Omental fat pad (tissue), 4 donors: Measurements from ENCODE around the gene DCTN1. TPM values are rescaled to one million over a fixed set of nuclear protein-coding genes. Genes with fewer than 3 reads are reported as not detected.

Experiments used
- ATAC-seq: fragments of 150-250 bp; one replicate; pipeline ENCODE4 v1.9.1; 2016; ENCODE audit warnings: mild to moderate bottlenecking, moderate library complexity; ENCODE audit not compliant: low FRiP score
- DNase-seq: peaks from one replicate; pipeline ENCODE4 v3.0.0-alpha.2; 2019; ENCODE audit warnings: low spot score
- CTCF ChIP-seq, 3 donors: fragments of 450-650 bp; IDR thresholded peaks; one replicate each; pipeline ENCODE4 v1.5.1; 2016 to 2017; ENCODE audit warnings: antibody characterized with exemption in 3 of 3, mild to moderate bottlenecking in 3 of 3, moderate library complexity in 2 of 3
- small RNA-seq: library from RNA; depleted of rRNA; stranded (forward); fragments of <200 nt; gene quantifications from one replicate; pipeline ENCODE3, GENCODE V24; 2016
- total RNA-seq, 4 donors: library from RNA; depleted of rRNA; stranded (reverse); fragments of >200 nt; gene quantifications; one replicate each; pipeline ENCODE4 v1.1.0, GENCODE V29; 2016

Gene DCTN1
- total RNA-seq, 4 donors from 2014 or later: 83.1 to 122 (median 114) TPM

GRCh38 chr2:74316627-74317295 is 63.4 kb downstream of the DCTN1 start:
- DNase-seq: no peak
- no peak for ATAC-seq
- no peak for TF ChIP-seq CTCF (IDR thresholded peaks at IDR 0.05)

GRCh38 chr2:74314107-74314506 is 66.0 kb downstream of the DCTN1 start:
- no peak for DNase-seq
- no peak for TF ChIP-seq CTCF (IDR thresholded peaks at IDR 0.05)

GRCh38 chr2:74313497-74313896 is 66.6 kb downstream of the DCTN1 start:
- TF ChIP-seq CTCF (IDR thresholded peaks at IDR 0.05): no peak
- DNase-seq: no peak
- no peak for ATAC-seq

More at GRCh38 chr2:74314107-74314506, 66.0 kb downstream of the DCTN1 start:
- ATAC-seq: no peak

GRCh38 chr2:74312913-74313312 is 67.2 kb downstream of the DCTN1 start:
- DNase-seq (no peak), ATAC-seq (no peak)
- TF ChIP-seq CTCF (IDR thresholded peaks at IDR 0.05): no peak

Small RNAs within 50 kb of the gene (small RNA-seq; reads per million reads assigned to genes)
- gene RNU6-542P (not detected), gene TAF13P2 (not detected)

Other genes starting within 250 kb of the DCTN1 start
- gene BOLA3, start 232.4 kb downstream of the DCTN1 start, total RNA-seq: 10 to 100 TPM; 27.6 to 54.3 (median 39.6) TPM
- gene MOB1A, start 201.4 kb downstream of the DCTN1 start, total RNA-seq: 100 to 1,000 TPM in 1 of 4 donors, 10 to 100 TPM in 3; 84.9 to 109 (median 93.2) TPM
- 100 to 1,000 TPM in 1 of 4 donors, 10 to 100 TPM in 3; 34.8 to 111 (median 46.5) TPM for gene MTHFD2, start 181.7 kb downstream of the DCTN1 start, total RNA-seq
- 1 to 10 TPM; 1.2 to 3.0 (median 1.6) TPM for gene SLC4A5, start 36.9 kb downstream of the DCTN1 start, total RNA-seq
- 1 to 10 TPM in 2 of 4 donors, under 1 TPM in 2; 0.48 to 1.4 (median 1.0) TPM for gene C2orf81, start 41.3 kb upstream of the DCTN1 start, total RNA-seq
- 10 to 100 TPM in 1 of 4 donors, 1 to 10 TPM in 3; 3.0 to 10.5 (median 6.1) TPM for gene WDR54, start 41.4 kb upstream of the DCTN1 start, total RNA-seq
- gene RTKN, start 61.6 kb upstream of the DCTN1 start, total RNA-seq: 10 to 100 TPM in 3 of 4 donors, 1 to 10 TPM in 1; 9.1 to 32.2 (median 19.3) TPM
- gene INO80B, start 74.8 kb upstream of the DCTN1 start, total RNA-seq: 10 to 100 TPM in 3 of 4 donors, 1 to 10 TPM in 1; 4.6 to 26.5 (median 14.9) TPM
- 10 to 100 TPM; 34.9 to 64.5 (median 44.3) TPM for gene WBP1, start 78.1 kb upstream of the DCTN1 start, total RNA-seq
- 10 to 100 TPM; 31.8 to 43.0 (median 40.4) TPM for gene MOGS, start 85.1 kb upstream of the DCTN1 start, total RNA-seq
- 10 to 100 TPM; 33.3 to 44.6 (median 36.9) TPM for gene MRPL53, start 92.4 kb upstream of the DCTN1 start, total RNA-seq
- 10 to 100 TPM in 3 of 4 donors, 1 to 10 TPM in 1; 7.4 to 31.6 (median 27.3) TPM for gene CCDC142, start 102.7 kb upstream of the DCTN1 start, total RNA-seq
- 10 to 100 TPM; 16.8 to 25.7 (median 22.1) TPM for gene TTC31, start 102.8 kb upstream of the DCTN1 start, total RNA-seq
- gene LBX2, start 119.3 kb upstream of the DCTN1 start, total RNA-seq: 1 to 10 TPM in 3 of 4 donors, under 1 TPM in 1; 0.79 to 5.6 (median 1.3) TPM
- gene PCGF1, start 127.4 kb upstream of the DCTN1 start, total RNA-seq: 10 to 100 TPM; 11.6 to 20.2 (median 16.8) TPM
- not detected for gene TLX2, start 134.1 kb upstream of the DCTN1 start, total RNA-seq
- not detected for gene DQX1, start 145.9 kb upstream of the DCTN1 start, total RNA-seq
- gene AUP1, start 149.4 kb upstream of the DCTN1 start, total RNA-seq: 100 to 1,000 TPM; 120 to 157 (median 146) TPM
- gene HTRA2, start 149.6 kb upstream of the DCTN1 start, total RNA-seq: 10 to 100 TPM; 30.7 to 45.6 (median 36.8) TPM
- gene LOXL3, start 173.6 kb upstream of the DCTN1 start, total RNA-seq: 10 to 100 TPM in 2 of 4 donors, 1 to 10 TPM in 2; 7.5 to 12.4 (median 9.1) TPM
- 10 to 100 TPM; 16.0 to 39.4 (median 30.5) TPM for gene DOK1, start 174.4 kb upstream of the DCTN1 start, total RNA-seq